ENCODE data around the gene KDM2B. TPM values are rescaled to one million over a fixed set of nuclear protein-coding genes. Genes with fewer than 3 reads are reported as not detected.

The KDM2B gene
- total and polyA plus RNA-seq, 2 of the 8 experiments (the other 6 are each of a cell fraction or from before 2014, with no cell fraction given) = 111 to 162 TPM

- peaks cover 3 to 29% of the 10 kb centered on the region in 2 experiments for H3K79me2 ChIP-seq (ENCODE audit: control insufficient read depth in 1 of 2, insufficient read depth in 2 of 2, low read length in 2 of 2)
- H3K4me1 ChIP-seq (replicated peaks in 1 of 4; ENCODE audit: control insufficient read depth in 3 of 4, insufficient read depth in 4 of 4, low read length in 3 of 4) = peaks cover 0 to 12% (median 2%) of the 10 kb centered on the region in 4 experiments; a peak in 4 of 7 replicates
- H2AFZ ChIP-seq (ENCODE audit: low read length) = no peak overlapping the region
- no peak for DNase-seq (ENCODE audit: low read depth in 1 of 2, low spot score in 2 of 2)
- peaks cover 7% of the 10 kb centered on the region for H3K23me2 ChIP-seq (ENCODE audit: low read depth, low read length)
- FAIRE-seq = no peak
- POLR2A ChIA-PET (ENCODE audit: partially characterized antibody) = interaction anchor here (0.6 to 1.6 kb wide), 13 partner anchors 8 to 216 kb away, joined by 3 to 7 read pairs (median 5); partner anchors contain the start of genes KDM2B and RNF34
- no peak overlapping the region for H3K18ac ChIP-seq (ENCODE audit: extremely low read depth, low read length)
- peaks cover 12% of the 10 kb centered on the region for H3K79me1 ChIP-seq (ENCODE audit: low read depth, low read length)
- H3K4me2 ChIP-seq (ENCODE audit: insufficient read depth in 1 of 2, low read depth in 2 of 2, low read length in 2 of 2) = peak overlapping the region; percentile 3 to 70; a peak in 1 of 4 replicates
- no peak overlapping the region for H4K5ac ChIP-seq (ENCODE audit: insufficient read length, low read depth, low read length)
- no peak overlapping the region for H3K4me3 ChIP-seq (ENCODE audit: extremely low read depth in 1 of 4, insufficient read depth in 2 of 4, low read depth in 3 of 4, low read length in 4 of 4)
- H3K9me3 ChIP-seq (ENCODE audit: insufficient read depth in 2 of 2, low read depth in 1 of 2, low read length in 1 of 2) = no peaks in the 10 kb centered on the region
- peaks cover 0 to 6% (median 0%) of the 10 kb centered on the region in 4 experiments; a peak in 2 of 7 replicates for H3K27me3 ChIP-seq (replicated peaks in 1 of 4; ENCODE audit: control insufficient read depth in 3 of 4, extremely low read depth in 1 of 4, insufficient read depth in 3 of 4, low read length in 3 of 4)
- no peak overlapping the region for H2BK20ac ChIP-seq (ENCODE audit: low read length)
- no peak overlapping the region for H2BK15ac ChIP-seq (ENCODE audit: low read length)
- H4K91ac ChIP-seq (replicated peaks; ENCODE audit: insufficient read length, low read length) = no peak overlapping the region
- no peak overlapping the region for H2BK12ac ChIP-seq (ENCODE audit: low read depth, low read length)
- H3K56ac ChIP-seq (replicated peaks; ENCODE audit: insufficient read length, low read depth, low read length) = no peak overlapping the region
- no peak overlapping the region for H2BK120ac ChIP-seq (replicated peaks; ENCODE audit: low read depth, low read length)
- 81% methylated on average over 4 of the region's 4 CpGs; no CpG with 5 or more reads in 1 of the 2 experiments for WGBS, 2 experiments (ENCODE audit: extremely low coverage in 1 of 2, insufficient coverage in 1 of 2, insufficient read length in 1 of 2, insufficient replicate concordance in 2 of 2, low coverage in 1 of 2, low lambda C conversion rate in 2 of 2, missing lambda C conversion rate in 1 of 2)
- no peak overlapping the region for H3K4ac ChIP-seq (replicated peaks; ENCODE audit: insufficient read length, low read depth, low read length)
- peaks cover 4 to 27% of the 10 kb centered on the region in 2 experiments for H4K20me1 ChIP-seq (replicated peaks in 1 of 2; ENCODE audit: control insufficient read depth in 1 of 2, insufficient read depth in 2 of 2, low read length in 2 of 2)
- no peak overlapping the region for H3K23ac ChIP-seq (ENCODE audit: insufficient read length)
- no peak overlapping the region for H3K14ac ChIP-seq (ENCODE audit: insufficient read length)
- no peak overlapping the region for H3K9ac ChIP-seq (replicated peaks in 1 of 4; ENCODE audit: extremely low read depth in 1 of 4, low read depth in 3 of 4, low read length in 3 of 4)
- no peak overlapping the region for H4K8ac ChIP-seq (ENCODE audit: extremely low read depth, insufficient read depth, low read length)
- no peak overlapping the region for H3K27ac ChIP-seq (ENCODE audit: low read depth, low read length)
- H3K36me3 ChIP-seq (ENCODE audit: control insufficient read depth in 2 of 4, insufficient read depth in 4 of 4, low read length in 3 of 4) = peaks cover 0 to 6% (median under 1%) of the 10 kb centered on the region in 4 experiments; a peak in 2 of 8 replicates
- CTCF ChIA-PET (ENCODE audit: partially characterized antibody) = interaction anchor here (0.6 to 2.9 kb wide), 11 partner anchors 9 to 189 kb away, joined by 3 to 11 read pairs (median 3); no protein-coding TSS in a partner anchor
- H2BK5ac ChIP-seq (ENCODE audit: low read depth, low read length) = no peak overlapping the region
- no peak overlapping the region for H2AK5ac ChIP-seq (ENCODE audit: low read depth, low read length)
- TF ChIP-seq BCL11A (IDR thresholded peaks at IDR 0.05; ENCODE audit: low read depth in 2 of 2, low read length in 2 of 2) (no peak), SAP30 (IDR thresholded peaks at IDR 0.05; ENCODE audit: insufficient read depth, insufficient replicate concordance, low read length) (no peak), GABPA (IDR thresholded peaks at IDR 0.05; ENCODE audit: borderline replicate concordance, insufficient read depth, low read length) (no peak), SUZ12 (IDR thresholded peaks at IDR 0.05; ENCODE audit: low read length) (no peak), ASH2L (IDR thresholded peaks at IDR 0.05; ENCODE audit: low read length) (no peak), EZH2 (IDR thresholded peaks at IDR 0.05; ENCODE audit: low read depth, low read length, severe bottlenecking) (no peak), RXRA (IDR thresholded peaks at IDR 0.05; ENCODE audit: insufficient read depth, low read depth, low read length) (no peak), CTBP2 (IDR thresholded peaks at IDR 0.05; ENCODE audit: borderline replicate concordance, insufficient read depth, insufficient read length, low read length) (no peak), KDM4A (IDR thresholded peaks at IDR 0.05; ENCODE audit: low read depth, low read length, severe bottlenecking) (no peak), POU5F1 (IDR thresholded peaks at IDR 0.05; ENCODE audit: low read depth, low read length) (no peak), RAD21 (IDR thresholded peaks at IDR 0.05 in 1 of 2, conservative IDR thresholded peaks at IDR 0.05 in 1 of 2; ENCODE audit: low read depth in 2 of 2, low read length in 2 of 2) (no peak), POLR2AphosphoS5 (IDR thresholded peaks at IDR 0.05; ENCODE audit: low read depth, low read length) (no peak), CREB1 (IDR thresholded peaks at IDR 0.05) (no peak), GTF2F1 (IDR thresholded peaks at IDR 0.05; ENCODE audit: borderline replicate concordance, low read depth, low read length) (no peak)
These were observed 112.4 kb downstream of the KDM2B start for GRCh38 chr12:121468499-121468801.
